ENCODE data around the gene CCDC33.

GRCh38 chr15:74343127-74343796 is 107.1 kb downstream of the CCDC33 start:
- TF ChIP-seq CTCF (IDR thresholded peaks at IDR 0.05; ENCODE audit: poor library complexity) (no peak), EZH2 (IDR thresholded peaks at IDR 0.05; ENCODE audit: borderline replicate concordance) (no peak)
